Astrocyte of the cerebellum (primary cell): ENCODE data around the gene CTPS1.

Experiments used
- DNase-seq: peaks from one replicate; pipeline ENCODE4 v3.0.0-alpha.2; 2011; ENCODE audit warnings: low read depth
- H3K4me3 ChIP-seq: 2 replicates; pipeline ENCODE4 v1.5.1; 2011; ENCODE audit warnings: mild to moderate bottlenecking, low read depth, low read length, moderate library complexity
- CTCF ChIP-seq: IDR thresholded peaks from 2 replicates; pipeline ENCODE4 v1.5.1; 2012; ENCODE audit warnings: low read length, low read depth, moderate library complexity, mild to moderate bottlenecking; ENCODE audit errors: missing control alignments
- in situ Hi-C: cut with HindIII; loops from 2 replicates; pipeline ENCODE4 v1.10.0; 2017; ENCODE audit warnings: low sequenced_read_pairs

The CTPS1 gene

GRCh38 chr1:40979241-40980067, at the start of gene CTPS1:
TSS of gene CTPS1 (plus strand) at chr1:40979696. CDS start at chr1:40983291, 3,595 bp downstream.
- peak; percentile 83 for DNase-seq
- H3K4me3 ChIP-seq = peak within 1 kb of the TSS; percentile 64
- TF ChIP-seq CTCF = peak; percentile 17
- in situ Hi-C loops = no loop called here

- no peak for TF ChIP-seq CTCF
- DNase-seq = no peak
- no peak overlapping the region for H3K4me3 ChIP-seq
- in situ Hi-C loops = no loop called here
Measured at GRCh38 chr1:40930174-40930964, 49.1 kb upstream of the CTPS1 start.

- no peak for TF ChIP-seq CTCF
- no peak overlapping the region for H3K4me3 ChIP-seq
- DNase-seq = no peak
- in situ Hi-C loops = no loop called here
Measured at GRCh38 chr1:40931601-40932000, 47.9 kb upstream of the CTPS1 start.

GRCh38 chr1:40932006-40932405, 47.5 kb upstream of the CTPS1 start:
- no peak for TF ChIP-seq CTCF
- no peak for DNase-seq
- in situ Hi-C loops = no loop called here
- H3K4me3 ChIP-seq = no peak overlapping the region

- no peak overlapping the region for H3K4me3 ChIP-seq
- no peak for TF ChIP-seq CTCF
- in situ Hi-C loops = no loop called here
- peak; percentile 22 for DNase-seq
Measured at GRCh38 chr1:40936931-40937339, 42.6 kb upstream of the CTPS1 start.

- TF ChIP-seq CTCF = no peak
- in situ Hi-C loops = no loop called here
- no peak for DNase-seq
- no peak overlapping the region for H3K4me3 ChIP-seq
Measured at GRCh38 chr1:40938393-40938792, 41.1 kb upstream of the CTPS1 start.
